Measurements from ENCODE around the gene CALY.

GRCh38 chr10:133370030-133370786 is 33.5 kb upstream of the CALY start:
- no peak for TF ChIP-seq SP1 (IDR thresholded peaks at IDR 0.05)
- no peak for TF ChIP-seq BHLHE40 (IDR thresholded peaks at IDR 0.05; ENCODE audit: borderline replicate concordance)
- no peak for TF ChIP-seq NFRKB (IDR thresholded peaks at IDR 0.05)
- no peak for TF ChIP-seq TARDBP (IDR thresholded peaks at IDR 0.05)
- no peak for TF ChIP-seq ELF4 (IDR thresholded peaks at IDR 0.05)
- no peak for TF ChIP-seq FOXA1 (IDR thresholded peaks at IDR 0.05)
- no peak for TF ChIP-seq SUZ12 (IDR thresholded peaks at IDR 0.05)
